HepG2 (cell line): ENCODE data around the gene MCRIP2. TPM values are rescaled to one million over a fixed set of nuclear protein-coding genes. Genes with fewer than 3 reads are reported as not detected.

Experiments
- AGO1 ChIP-seq: fragments of 200-400 bp; formaldehyde crosslinking; IDR thresholded peaks from 2 replicates; pipeline ENCODE4 v1.6.1; 2017; ENCODE audit warnings: mild to moderate bottlenecking, low read depth, low read length, moderate library complexity; ENCODE audit not compliant: poor library complexity, severe bottlenecking
- ATRX ChIP-seq: sonication (generic); formaldehyde crosslinking; IDR thresholded peaks from 2 replicates; pipeline ENCODE4 v1.4.0; 2020; ENCODE audit warnings: missing genetic modification reagents, borderline replicate concordance
- CBX2 ChIP-seq, 2 experiments: fragments of 200-600 bp in 1 of 2; sonication (generic); formaldehyde crosslinking in 1 of 2; IDR thresholded peaks; 2 replicates each; pipeline versions ENCODE4 v1.7.0 to v1.8.1; 2018 to 2022; ENCODE audit warnings: low read depth in 2 of 2, low read length in 1 of 2, mild to moderate bottlenecking in 1 of 2, missing genetic modification reagents in 1 of 2
- CSRNP2 ChIP-seq: sonication (generic); formaldehyde crosslinking; conservative IDR thresholded peaks from 2 replicates; pipeline ENCODE4 v1.8.0; 2022; ENCODE audit warnings: low read depth, missing genetic modification reagents
- EEA1 ChIP-seq: sonication (generic); formaldehyde crosslinking; IDR thresholded peaks from 2 replicates; pipeline ENCODE4 v1.5.1; 2020; ENCODE audit warnings: mild to moderate bottlenecking, missing genetic modification reagents, borderline replicate concordance
- JUNB ChIP-seq: sonication (generic); formaldehyde crosslinking; IDR thresholded peaks from 2 replicates; pipeline ENCODE4 v1.8.0; 2022; ENCODE audit warnings: missing genetic modification reagents, mild to moderate bottlenecking, borderline replicate concordance
- KIAA2018 ChIP-seq: sonication (generic); formaldehyde crosslinking; IDR thresholded peaks from 2 replicates; pipeline ENCODE4 v1.5.0; 2020; ENCODE audit warnings: mild to moderate bottlenecking, missing genetic modification reagents, borderline replicate concordance
- NFATC3 ChIP-seq: sonication (generic); formaldehyde crosslinking; IDR thresholded peaks from 2 replicates; pipeline ENCODE4 v1.5.1; 2020; ENCODE audit warnings: mild to moderate bottlenecking, missing genetic modification reagents
- POLR2G ChIP-seq: fragments of 200-400 bp; formaldehyde crosslinking; IDR thresholded peaks from 2 replicates; pipeline ENCODE4 v1.6.1; 2018; ENCODE audit warnings: mild to moderate bottlenecking, low read depth, low read length, moderate library complexity
- ZBTB43 ChIP-seq: sonication (generic); formaldehyde crosslinking; conservative IDR thresholded peaks from 2 replicates; pipeline ENCODE4 v1.4.0; 2020; ENCODE audit warnings: missing genetic modification reagents
- ZKSCAN1 ChIP-seq: fragments of 150-350 bp; IDR thresholded peaks from 2 replicates; pipeline ENCODE4 v1.6.1; 2014; ENCODE audit warnings: low read length
- ZNF18 ChIP-seq: sonication (generic); formaldehyde crosslinking; IDR thresholded peaks from 2 replicates; pipeline ENCODE4 v1.8.0; 2022; ENCODE audit warnings: mild to moderate bottlenecking, missing genetic modification reagents; ENCODE audit not compliant: insufficient replicate concordance
- ZNF329 ChIP-seq: sonication (generic); formaldehyde crosslinking; IDR thresholded peaks from 2 replicates; pipeline ENCODE4 v1.9.0; 2021; ENCODE audit warnings: low read depth, mild to moderate bottlenecking, missing genetic modification reagents
- ZNF432 ChIP-seq: sonication (generic); formaldehyde crosslinking; IDR thresholded peaks from 2 replicates; pipeline ENCODE4 v1.5.0; 2020; ENCODE audit warnings: missing genetic modification reagents, mild to moderate bottlenecking, borderline replicate concordance
- polyA plus RNA-seq, 8 experiments: library from polyadenylated mRNA; depleted of rRNA in 3 of 8; stranded (reverse) in 7 of 8; unstranded in 1 of 8; fragments of >200 nt; fragmentation: Illumina TruSeq in 4 of 8; extraction: Trizol in 4 of 8; gene quantifications; 2 replicates each; pipeline versions ENCODE4 v1.2.1 to v1.2.3, GENCODE V29; 2011 to 2016; ENCODE audit warnings: low read depth in 4 of 8, missing spikeins in 1 of 8, mixed read lengths in 1 of 8; ENCODE audit not compliant: insufficient read depth in 1 of 8
- total RNA-seq, 5 experiments: library from RNA; depleted of rRNA; stranded (reverse); fragments of >200 nt; fragmentation: Illumina TruSeq; extraction: Trizol; gene quantifications; 2 replicates each; pipeline ENCODE4 v1.2.3, GENCODE V29; 2016; ENCODE audit warnings: low read depth in 1 of 5

The MCRIP2 gene
- total and polyA plus RNA-seq, 2 of the 13 experiments (the other 11 are each of a cell fraction or from before 2014, with no cell fraction given): 39.6 to 76.7 TPM

GRCh38 chr16:680967-681745 lies 39.5 kb downstream of the MCRIP2 start (continued):
- TF ChIP-seq JUNB (CRISPR knock-in tag): no peak
- no peak for TF ChIP-seq CBX2 (IDR thresholded peaks at IDR 0.05; ENCODE audit: low read depth, low read length)
- no peak for TF ChIP-seq CBX2 (CRISPR knock-in tag; IDR thresholded peaks at IDR 0.05; ENCODE audit: low read depth)
- TF ChIP-seq POLR2G: no peak
- no peak for TF ChIP-seq ZNF18
- no peak for TF ChIP-seq ZKSCAN1
- TF ChIP-seq ZNF329 (CRISPR knock-in tag): no peak
- no peak for TF ChIP-seq ZNF432 (CRISPR knock-in tag)
- no peak for TF ChIP-seq CSRNP2 (CRISPR knock-in tag)
- TF ChIP-seq EEA1 (CRISPR knock-in tag): no peak
- TF ChIP-seq AGO1: no peak
- no peak for TF ChIP-seq NFATC3 (CRISPR knock-in tag)
- TF ChIP-seq KIAA2018 (CRISPR knock-in tag): no peak
- no peak for TF ChIP-seq ZBTB43 (CRISPR knock-in tag)
- TF ChIP-seq ATRX (CRISPR knock-in tag): no peak
